Measurements from ENCODE around the gene TAAR9.

TAAR9 gene

GRCh38 chr6:132506869-132507808 lies 30.9 kb upstream of the TAAR9 start:
- TF ChIP-seq CTCF (conservative IDR thresholded peaks at IDR 0.05; ENCODE audit: low read length) = no peak
- DNase-seq (ENCODE audit: low read depth) = no peak
- no peak overlapping the region for H3K4me3 ChIP-seq (ENCODE audit: low read length)

GRCh38 chr6:132511210-132511830 lies 26.8 kb upstream of the TAAR9 start:
- peak overlapping the region; percentile 79 for H3K4me3 ChIP-seq (ENCODE audit: low read length)
- TF ChIP-seq CTCF (conservative IDR thresholded peaks at IDR 0.05; ENCODE audit: low read length) = no peak
- no peak for DNase-seq (ENCODE audit: low read depth)

- peak overlapping the region; percentile 79 for H3K4me3 ChIP-seq (ENCODE audit: low read length)
- DNase-seq (ENCODE audit: low read depth) = no peak
- TF ChIP-seq CTCF (conservative IDR thresholded peaks at IDR 0.05; ENCODE audit: low read length) = no peak
Observed at GRCh38 chr6:132511831-132512220, 26.3 kb upstream of the TAAR9 start.

- TF ChIP-seq CTCF (conservative IDR thresholded peaks at IDR 0.05; ENCODE audit: low read length) = no peak
- peak overlapping the region; percentile 79 for H3K4me3 ChIP-seq (ENCODE audit: low read length)
- no peak for DNase-seq (ENCODE audit: low read depth)
Observed at GRCh38 chr6:132512342-132512637, 25.8 kb upstream of the TAAR9 start.

- H3K4me3 ChIP-seq (ENCODE audit: low read length) = peak within 1 kb of the TSS; percentile 79
- no peak for TF ChIP-seq CTCF (conservative IDR thresholded peaks at IDR 0.05; ENCODE audit: low read length)
- DNase-seq (ENCODE audit: low read depth) = peak; percentile 81
Observed at GRCh38 chr6:132512638-132513632, 25.1 kb upstream of the TAAR9 start, which contains the start of gene STX7. STX7 (minus strand) TSS chr6:132513116; CDS start chr6:132503530, 9,586 bp downstream.

- TF ChIP-seq CTCF (conservative IDR thresholded peaks at IDR 0.05; ENCODE audit: low read length) = no peak
- no peak overlapping the region for H3K4me3 ChIP-seq (ENCODE audit: low read length)
- DNase-seq (ENCODE audit: low read depth) = no peak
Observed at GRCh38 chr6:132513831-132514545, 24.1 kb upstream of the TAAR9 start.

Measured in AG10803 (cell line).